Activated naive CD4-positive, alpha-beta T cell treated with anti-CD3 and anti-CD28 coated beads for 36 hours (primary cell): ENCODE data around the gene SF3B4. TPM values are rescaled to one million over a fixed set of nuclear protein-coding genes. Genes with fewer than 3 reads are reported as not detected.

Experiments
- CTCF ChIA-PET: fragments of 350-600 bp; sonication (Branson Sonifier 250); formaldehyde crosslinking; loops from one replicate; lab custom pipeline; 2021; ENCODE audit warnings: antibody characterized with exemption; lab: Charles Lee
- DNase-seq: peaks from one replicate; pipeline ENCODE4 v3.0.0-alpha.2; 2020
- H3K27ac Mint-ChIP-seq: one replicate; pipeline ENCODE4 v1.8.0; 2021; ENCODE audit warnings: mild to moderate bottlenecking, mixed read lengths
- H3K27me3 Mint-ChIP-seq: one replicate; pipeline ENCODE4 v1.8.0; 2021; ENCODE audit warnings: low read depth, mixed read lengths
- H3K36me3 Mint-ChIP-seq: one replicate; pipeline ENCODE4 v1.8.0; 2021; ENCODE audit warnings: low read depth, mixed read lengths
- H3K4me1 Mint-ChIP-seq: one replicate; pipeline ENCODE4 v1.8.0; 2021; ENCODE audit warnings: low read depth, mixed read lengths
- H3K4me3 Mint-ChIP-seq: one replicate; pipeline ENCODE4 v1.8.0; 2021; ENCODE audit warnings: mild to moderate bottlenecking, moderate library complexity, mixed read lengths
- H3K9me3 Mint-ChIP-seq: one replicate; pipeline ENCODE4 v1.8.0; 2021; ENCODE audit warnings: mixed read lengths
- intact Hi-C: fragments of 100-400 bp; cut with micrococcal nuclease; formaldehyde crosslinking; loops from one replicate; pipeline ENCODE4 v1.15.1; 2023
- total RNA-seq, 2 experiments: library from RNA; stranded (reverse); gene quantifications; one replicate each; pipeline ENCODE4 v1.2.3, GENCODE V29; 2021

The SF3B4 gene
- total RNA-seq, 2 experiments from 2014 or later = 47.3 to 48.5 TPM

DNA sequence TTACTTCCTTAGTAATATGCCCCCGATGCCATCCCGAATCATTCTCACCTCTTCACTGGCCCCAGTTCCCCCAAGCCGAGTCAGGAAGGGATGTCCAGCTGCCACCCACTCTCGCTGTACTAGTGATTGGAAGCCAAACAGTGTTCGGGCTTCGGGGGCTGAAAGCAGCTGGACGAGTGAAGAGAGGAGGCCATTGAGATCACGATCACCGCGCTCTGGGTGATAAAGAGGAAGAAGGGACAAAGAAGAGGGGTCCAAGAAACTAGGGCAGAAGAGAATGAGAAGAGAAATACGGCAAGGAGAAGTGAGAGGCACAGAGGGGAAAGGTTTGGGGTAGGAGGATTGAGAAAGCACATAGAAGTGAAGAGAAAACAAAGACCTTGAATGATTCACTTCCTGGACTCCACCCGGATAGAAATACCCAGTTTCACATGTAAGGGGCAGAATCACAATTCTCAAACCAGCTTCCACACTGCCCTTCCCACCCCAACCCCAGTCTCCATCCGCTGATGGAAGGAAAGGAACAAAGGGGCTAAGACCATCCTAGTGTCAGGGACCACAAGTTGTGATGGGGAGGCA is 3.7 kb upstream of the SF3B4 start:
- Mint-ChIP-seq H3K9me3 (no peaks in the 10 kb centered on the region), H3K27ac (no peak overlapping the region), H3K4me3 (no peak overlapping the region), H3K4me1 (peaks cover 24% of the 10 kb centered on the region), H3K27me3 (no peaks in the 10 kb centered on the region), H3K36me3 (peaks cover 7% of the 10 kb centered on the region)
- intact Hi-C loops = no loop called here
- CTCF ChIA-PET = no interaction called here
- no peak for DNase-seq

DNA sequence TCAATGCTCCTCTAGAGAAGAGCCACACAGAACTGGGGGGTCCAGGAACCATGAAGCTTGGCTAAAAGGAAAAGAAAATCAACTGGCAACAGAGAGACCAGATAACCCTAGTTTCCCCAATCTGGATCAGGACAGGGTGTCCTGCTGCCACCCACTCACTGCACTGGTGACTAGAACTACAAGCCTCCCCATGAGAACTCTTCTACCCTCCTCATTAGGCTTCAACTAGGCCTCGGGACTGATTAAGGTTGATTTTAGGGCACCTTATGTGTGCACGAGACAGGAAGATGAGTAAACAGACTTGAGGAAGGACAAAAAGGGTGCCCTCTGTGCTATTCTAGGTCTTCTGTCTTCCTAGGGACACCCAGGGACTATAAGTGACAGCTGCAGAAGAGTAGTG is 2.3 kb upstream of the SF3B4 start:
- Mint-ChIP-seq H3K9me3 (no peaks in the 10 kb centered on the region), H3K4me1 (peaks cover 38% of the 10 kb centered on the region), H3K4me3 (no peak overlapping the region), H3K27me3 (no peaks in the 10 kb centered on the region), H3K36me3 (peaks cover 22% of the 10 kb centered on the region), H3K27ac (no peak overlapping the region)
- no peak for DNase-seq
- CTCF ChIA-PET = no interaction called here
- intact Hi-C loops = no loop called here

DNA sequence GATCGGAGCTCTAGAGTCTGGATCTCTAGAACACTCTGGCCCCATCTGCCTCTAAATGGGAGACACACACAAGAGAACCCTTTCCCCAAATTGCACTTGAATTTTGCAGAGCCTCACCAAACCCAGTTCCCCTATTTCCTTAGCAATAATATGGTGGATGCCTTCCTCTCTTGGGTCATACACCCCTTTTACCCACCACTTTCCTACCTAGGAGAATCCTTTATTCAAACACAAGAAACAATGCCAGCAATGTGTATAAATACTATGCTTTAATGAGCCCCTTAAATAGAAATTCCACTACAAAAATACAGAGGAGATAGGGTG is 760 bp upstream of the SF3B4 start:
- CTCF ChIA-PET = interaction anchor here (1.0 kb wide), 1 partner anchor 41 kb away, joined by 3 read pairs; a partner anchor contains a TSS

DNA sequence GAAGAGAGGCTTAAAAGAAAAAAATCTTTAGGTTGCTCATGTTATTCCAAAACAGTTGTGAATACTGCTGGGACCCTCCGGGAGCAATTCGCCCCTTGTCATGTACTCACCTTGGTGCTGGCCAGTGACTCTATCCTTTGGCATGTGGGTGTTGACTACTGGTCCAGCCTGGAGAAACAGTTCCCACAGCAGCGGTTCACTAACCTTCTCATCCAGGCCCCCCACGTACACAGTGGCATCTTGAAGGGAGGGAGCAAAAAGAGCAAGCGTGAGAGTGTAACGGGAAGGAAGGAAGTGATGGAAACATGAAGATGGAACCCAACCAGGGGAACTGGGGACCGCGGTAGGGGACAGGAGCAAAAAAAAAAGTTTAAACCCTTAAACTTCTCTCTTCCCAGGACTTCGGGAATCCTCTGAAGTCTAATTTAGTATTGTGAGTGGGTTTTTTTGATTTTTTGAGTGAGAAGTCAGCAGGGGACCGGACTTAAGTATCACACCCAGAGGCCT is 494 bp downstream of the SF3B4 start:
- no peak for DNase-seq
- no peaks in the 10 kb centered on the region for H3K27me3 Mint-ChIP-seq
- intact Hi-C loops = loop anchor here (1.0 to 2.0 kb wide), 4 partner anchors 10 to 82 kb away; partner anchors contain the start of genes BOLA1 and SV2A
- H3K4me3 Mint-ChIP-seq = peak overlapping the region; percentile 99
- CTCF ChIA-PET = no interaction called here
- H3K9me3 Mint-ChIP-seq = no peaks in the 10 kb centered on the region
- peaks cover 45% of the 10 kb centered on the region for H3K4me1 Mint-ChIP-seq
- peaks cover 42% of the 10 kb centered on the region for H3K36me3 Mint-ChIP-seq
- peak overlapping the region; percentile 95 for H3K27ac Mint-ChIP-seq

More for the DNA sequence above, 760 bp upstream of the SF3B4 start:
- intact Hi-C loops = loop anchor here (1.0 kb wide), 1 partner anchor 40 kb away; no protein-coding TSS in a partner anchor
- Mint-ChIP-seq H3K9me3 (no peaks in the 10 kb centered on the region), H3K4me3 (peak overlapping the region; percentile 99), H3K27me3 (no peaks in the 10 kb centered on the region), H3K4me1 (peaks cover 45% of the 10 kb centered on the region), H3K27ac (peak overlapping the region; percentile 95), H3K36me3 (peaks cover 34% of the 10 kb centered on the region)
- no peak for DNase-seq

DNA sequence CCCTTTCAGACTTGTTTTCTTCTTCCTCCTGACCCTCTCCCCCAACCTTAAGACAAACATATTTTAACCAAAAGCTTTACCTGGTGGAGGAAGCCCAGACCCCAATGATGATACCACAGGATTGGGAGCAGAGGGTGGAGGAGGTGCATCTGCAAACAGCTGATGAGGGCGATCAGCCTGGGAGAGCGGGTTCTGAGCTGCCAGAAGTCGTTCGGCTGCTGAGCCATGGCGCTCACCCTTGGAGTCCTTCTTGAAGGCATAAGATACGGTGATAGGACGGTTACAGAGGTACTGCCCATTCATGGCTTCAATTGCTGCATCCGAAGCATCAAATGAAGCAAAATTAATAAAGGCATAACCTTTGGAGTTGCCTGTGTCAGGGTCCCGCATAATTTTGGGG is 1.3 kb downstream of the SF3B4 start:
- no peak overlapping the region for H3K27ac Mint-ChIP-seq
- peak overlapping the region; percentile 99 for H3K4me3 Mint-ChIP-seq
- no peak for DNase-seq
- H3K36me3 Mint-ChIP-seq = peaks cover 43% of the 10 kb centered on the region
- H3K4me1 Mint-ChIP-seq = peaks cover 39% of the 10 kb centered on the region
- no peaks in the 10 kb centered on the region for H3K9me3 Mint-ChIP-seq
- intact Hi-C loops = loop anchor here (2.0 kb wide), 1 partner anchor 83 kb away; no protein-coding TSS in a partner anchor
- CTCF ChIA-PET = no interaction called here
- no peaks in the 10 kb centered on the region for H3K27me3 Mint-ChIP-seq

DNA sequence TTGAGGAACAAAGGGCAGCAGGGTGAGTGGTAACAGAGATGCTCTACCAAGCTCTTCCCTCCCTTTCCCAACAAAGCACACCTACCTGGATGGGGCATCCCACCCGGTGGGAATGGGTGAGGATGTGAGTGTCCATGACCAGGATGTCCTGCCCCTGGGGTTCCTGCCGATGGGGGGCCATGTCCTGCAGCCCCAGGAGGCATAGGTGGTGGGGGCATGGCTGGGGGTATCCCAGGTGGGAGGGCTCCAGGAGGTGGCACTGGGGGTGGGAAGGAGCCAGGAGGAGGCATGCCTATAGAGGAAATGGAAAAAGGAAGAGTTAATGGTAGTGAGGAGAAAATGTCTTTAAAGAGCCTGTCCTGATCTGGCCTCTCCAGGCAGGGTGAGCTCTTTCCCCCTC is 1.9 kb downstream of the SF3B4 start:
- Mint-ChIP-seq H3K4me3 (peak overlapping the region; percentile 68), H3K36me3 (peaks cover 43% of the 10 kb centered on the region), H3K27ac (no peak overlapping the region), H3K9me3 (no peaks in the 10 kb centered on the region), H3K27me3 (no peaks in the 10 kb centered on the region), H3K4me1 (peaks cover 36% of the 10 kb centered on the region)
- intact Hi-C loops = loop anchor here (2.0 kb wide), 1 partner anchor 83 kb away; no protein-coding TSS in a partner anchor
- CTCF ChIA-PET = no interaction called here
- DNase-seq = no peak

DNA sequence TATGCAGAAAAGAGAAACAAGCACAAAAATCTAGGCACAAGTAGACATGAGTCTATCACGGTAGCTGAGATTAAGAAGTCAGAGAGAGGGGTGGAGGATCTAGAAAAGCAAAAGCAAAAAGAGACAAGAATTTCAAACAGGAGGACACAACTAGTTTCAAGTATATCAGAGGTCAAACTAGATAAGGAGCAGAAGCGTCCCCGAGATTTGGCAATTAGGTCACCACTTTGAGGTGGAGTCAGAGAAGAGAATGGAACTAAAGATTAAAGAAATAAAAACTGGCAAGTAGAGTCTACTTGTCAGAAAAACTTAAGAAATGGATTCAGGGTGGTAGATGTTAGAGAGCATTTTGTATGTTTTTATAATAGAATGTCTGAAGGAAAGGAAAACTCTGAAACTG is 2.3 kb downstream of the SF3B4 start:
- intact Hi-C loops = no loop called here
- Mint-ChIP-seq H3K27ac (no peak overlapping the region), H3K9me3 (no peaks in the 10 kb centered on the region), H3K4me3 (peak overlapping the region; percentile 49), H3K27me3 (no peaks in the 10 kb centered on the region), H3K4me1 (peaks cover 34% of the 10 kb centered on the region), H3K36me3 (peaks cover 43% of the 10 kb centered on the region)
- CTCF ChIA-PET = no interaction called here
- no peak for DNase-seq

DNA sequence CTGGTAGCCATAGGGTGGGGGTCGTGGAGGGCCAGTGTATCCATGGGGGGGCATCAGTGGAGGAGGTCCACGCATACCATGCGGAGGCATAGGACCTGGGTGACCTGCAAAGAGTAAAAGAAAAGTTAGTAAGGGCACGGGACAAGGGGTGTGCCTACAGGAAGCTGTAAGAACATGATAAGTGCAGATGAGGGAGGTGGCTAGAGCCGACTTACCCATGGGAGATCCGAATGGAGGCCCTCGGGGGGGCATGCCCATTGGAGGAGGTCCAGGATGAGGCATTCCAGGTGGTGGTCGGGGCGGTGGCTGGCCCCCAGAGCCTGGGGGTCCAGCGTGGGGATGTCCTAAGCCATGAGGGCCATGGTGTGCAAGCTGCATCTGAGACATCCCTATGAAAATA is 4.0 kb downstream of the SF3B4 start:
- CTCF ChIA-PET = interaction anchor here (0.5 kb wide), 1 partner anchor 35 kb away, joined by 3 read pairs; no protein-coding TSS in a partner anchor
- H3K27ac Mint-ChIP-seq = no peak overlapping the region
- H3K36me3 Mint-ChIP-seq = peaks cover 43% of the 10 kb centered on the region
- no peak overlapping the region for H3K4me3 Mint-ChIP-seq
- no peak for DNase-seq
- H3K9me3 Mint-ChIP-seq = no peaks in the 10 kb centered on the region
- H3K27me3 Mint-ChIP-seq = no peaks in the 10 kb centered on the region
- peaks cover 31% of the 10 kb centered on the region for H3K4me1 Mint-ChIP-seq
- intact Hi-C loops = no loop called here

DNA sequence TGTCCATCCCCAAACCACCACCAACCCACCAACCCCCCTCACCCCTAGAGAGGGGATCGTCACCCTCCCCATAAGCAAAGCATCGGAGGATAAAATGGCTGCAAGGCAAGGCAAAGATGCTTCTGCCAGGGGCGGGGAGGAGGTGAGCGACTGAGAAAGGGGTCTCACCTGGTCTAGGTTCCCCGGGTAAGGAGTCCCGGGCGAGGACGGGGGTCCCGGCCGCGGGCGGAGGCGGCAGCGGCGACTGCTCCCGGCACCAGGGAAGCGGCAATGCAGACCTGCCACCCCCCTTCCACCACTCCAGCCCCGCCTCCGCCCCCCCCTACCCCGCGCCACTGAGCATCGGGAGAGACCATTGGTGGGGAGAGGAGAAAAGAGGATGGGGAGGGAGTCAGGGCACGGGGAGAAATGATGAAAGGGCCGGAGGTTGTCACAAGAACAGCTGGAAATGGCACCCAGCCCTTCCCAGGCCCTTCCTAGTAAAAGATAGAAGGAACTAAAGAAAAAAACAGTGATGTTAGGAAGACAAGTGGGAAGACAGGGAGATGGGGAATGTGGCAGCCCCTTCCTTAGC is 9.9 kb downstream of the SF3B4 start, which contains the start of gene SV2A:
SV2A (minus strand) TSS at position 274 of the 574 bp plus-strand sequence. CDS start 4,004 bp downstream, outside the sequence.
- H3K36me3 Mint-ChIP-seq = peaks cover 9% of the 10 kb centered on the region
- H3K4me1 Mint-ChIP-seq = peaks cover 34% of the 10 kb centered on the region
- H3K27ac Mint-ChIP-seq = no peak within 1 kb of the TSS
- peak; percentile 72 for DNase-seq
- CTCF ChIA-PET = interaction anchor here (1.2 kb wide), 1 partner anchor 30 kb away, joined by 3 read pairs; a partner anchor contains a TSS
- peak within 1 kb of the TSS; percentile 86 for H3K4me3 Mint-ChIP-seq
- H3K27me3 Mint-ChIP-seq = no peaks in the 10 kb centered on the region
- intact Hi-C loops = loop anchor here (1.0 kb wide), 1 partner anchor 10 kb away; the partner anchor contains the start of gene SF3B4
- no peaks in the 10 kb centered on the region for H3K9me3 Mint-ChIP-seq

DNA sequence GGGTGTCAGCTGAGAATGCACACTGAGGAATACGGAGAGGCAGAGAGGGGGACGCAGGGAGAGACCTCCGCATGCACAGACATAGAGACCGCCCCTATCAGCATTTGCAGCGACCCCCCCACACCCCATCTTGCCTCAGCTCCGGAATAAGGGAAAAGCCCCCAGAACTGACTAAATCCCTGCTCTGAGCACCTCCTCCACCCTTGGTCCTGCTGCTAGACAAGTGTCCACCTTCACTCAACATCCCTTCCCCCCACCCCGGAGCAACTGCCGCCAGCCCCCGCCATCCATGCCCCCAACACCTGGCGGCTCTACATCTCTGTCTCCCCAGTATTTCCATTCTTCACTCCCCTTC is 10.7 kb downstream of the SF3B4 start:
- intact Hi-C loops = loop anchor here (1.0 kb wide), 1 partner anchor 10 kb away; the partner anchor contains the start of gene SF3B4
- no peak for DNase-seq
- H3K36me3 Mint-ChIP-seq = peaks cover 4% of the 10 kb centered on the region
- no peak overlapping the region for H3K27ac Mint-ChIP-seq
- peaks cover 34% of the 10 kb centered on the region for H3K4me1 Mint-ChIP-seq
- H3K27me3 Mint-ChIP-seq = no peaks in the 10 kb centered on the region
- peak overlapping the region; percentile 86 for H3K4me3 Mint-ChIP-seq
- CTCF ChIA-PET = no interaction called here
- no peaks in the 10 kb centered on the region for H3K9me3 Mint-ChIP-seq

DNA sequence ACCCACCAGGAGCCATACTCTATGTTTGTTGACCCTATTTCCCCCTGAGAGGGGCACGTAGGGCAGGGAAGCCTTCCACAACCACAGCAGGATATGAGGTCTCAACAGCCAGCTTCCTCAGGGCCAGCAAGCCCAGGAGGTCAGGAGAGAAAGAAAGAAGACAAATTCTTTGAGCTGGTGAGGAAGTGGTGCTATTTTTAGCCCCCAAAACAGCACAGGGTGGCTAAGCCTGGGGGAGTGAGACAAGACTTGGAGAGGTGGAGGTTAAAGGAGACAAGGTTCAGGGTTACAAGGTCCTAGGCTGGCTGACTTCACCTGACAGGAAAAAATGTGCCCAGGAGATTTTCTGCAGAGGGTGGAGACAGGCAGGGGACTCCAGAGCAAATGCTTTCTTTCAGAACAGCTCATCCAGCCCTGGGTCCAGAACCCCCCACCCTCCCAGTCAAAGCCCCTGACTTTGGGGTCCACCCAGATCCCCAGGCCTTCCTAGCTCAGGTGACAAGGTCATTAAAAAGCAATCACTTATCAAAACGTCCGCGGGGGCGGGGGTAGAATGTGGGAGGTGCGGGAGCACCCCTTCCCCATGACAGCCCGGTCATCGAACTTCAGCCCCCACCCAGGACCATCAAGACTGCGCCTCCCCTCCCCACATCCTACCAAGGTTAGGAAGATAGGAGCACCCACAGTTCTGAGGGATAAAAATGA is 11.3 kb downstream of the SF3B4 start:
- H3K27me3 Mint-ChIP-seq = no peaks in the 10 kb centered on the region
- DNase-seq = no peak
- peak overlapping the region; percentile 86 for H3K4me3 Mint-ChIP-seq
- peak overlapping the region; percentile 47 for H3K27ac Mint-ChIP-seq
- no peaks in the 10 kb centered on the region for H3K9me3 Mint-ChIP-seq
- H3K36me3 Mint-ChIP-seq = peaks cover 4% of the 10 kb centered on the region
- peaks cover 34% of the 10 kb centered on the region for H3K4me1 Mint-ChIP-seq
- CTCF ChIA-PET = no interaction called here
- intact Hi-C loops = no loop called here

DNA sequence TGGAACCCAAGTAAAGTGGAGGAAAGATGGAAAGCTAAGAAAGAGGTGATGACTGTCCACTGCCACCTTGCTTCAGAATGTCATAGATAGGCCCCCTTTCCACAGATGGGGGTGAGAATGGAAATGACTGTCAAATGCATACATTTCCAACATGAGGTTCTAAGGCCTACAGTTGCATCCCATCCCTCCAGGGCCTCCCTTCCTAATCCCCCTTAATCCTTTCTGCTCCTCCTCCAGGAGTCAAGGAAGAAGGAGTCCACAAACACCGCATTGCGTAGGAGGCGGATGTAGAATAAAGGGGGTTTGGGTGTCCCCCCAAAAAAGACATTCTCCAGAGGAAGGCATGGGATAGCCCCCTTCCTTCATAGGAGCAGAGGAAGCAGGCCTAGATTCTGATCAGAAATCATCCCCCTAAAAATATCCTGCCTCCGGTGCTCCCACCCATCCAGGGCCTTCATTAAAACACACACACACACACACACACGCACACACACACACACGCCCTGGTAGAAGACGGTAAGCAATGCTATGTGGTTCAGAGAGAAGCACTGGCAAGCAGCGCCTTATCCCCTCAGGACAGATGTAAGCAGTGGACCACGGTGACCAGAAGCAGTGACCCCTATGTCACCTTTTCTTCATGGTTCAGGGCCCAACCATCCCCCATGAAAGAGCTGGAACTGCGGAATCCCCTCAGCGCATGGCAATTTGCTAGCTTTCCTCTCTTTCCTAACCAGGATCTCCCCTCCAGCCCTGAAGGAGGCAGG is 12.0 kb downstream of the SF3B4 start:
- intact Hi-C loops = no loop called here
- Mint-ChIP-seq H3K27ac (peak overlapping the region; percentile 47), H3K4me3 (peak overlapping the region; percentile 86), H3K27me3 (no peaks in the 10 kb centered on the region), H3K4me1 (peaks cover 34% of the 10 kb centered on the region), H3K9me3 (no peaks in the 10 kb centered on the region), H3K36me3 (peaks cover 4% of the 10 kb centered on the region)
- CTCF ChIA-PET = interaction anchor here (1.2 kb wide), 1 partner anchor 27 kb away, joined by 3 read pairs; no protein-coding TSS in a partner anchor
- no peak for DNase-seq
